HepG2 (cell line): ENCODE results near the gene GDF7. TPM values are rescaled to one million over a fixed set of nuclear protein-coding genes. Genes with fewer than 3 reads are reported as not detected.
A peak's percentile ranks its signal among the peaks of the same experiment; 100 is the strongest.

ENCODE experiments used
- DR1 ChIP-seq: sonication (generic); formaldehyde crosslinking; IDR thresholded peaks from 2 replicates; pipeline ENCODE4 v1.8.0; 2021; ENCODE audit warnings: mild to moderate bottlenecking, missing genetic modification reagents, inconsistent platforms
- HNF1A ChIP-seq, 2 experiments: sonication (generic) in 1 of 2; formaldehyde crosslinking in 1 of 2; IDR thresholded peaks; 2 replicates each; pipeline versions ENCODE4 v1.4.0 to v1.6.1; 2016 to 2020; ENCODE audit warnings: borderline replicate concordance in 1 of 2, low read depth in 1 of 2, mild to moderate bottlenecking in 1 of 2, missing genetic modification reagents in 1 of 2
- HNRNPLL ChIP-seq: fragments of 200-400 bp; formaldehyde crosslinking; IDR thresholded peaks from 2 replicates; pipeline ENCODE4 v1.6.1; 2017; ENCODE audit warnings: mild to moderate bottlenecking, low read depth, low read length; ENCODE audit not compliant: poor library complexity, severe bottlenecking
- JDP2 ChIP-seq: sonication (generic); formaldehyde crosslinking; IDR thresholded peaks from 2 replicates; pipeline ENCODE4 v1.8.1; 2022; ENCODE audit warnings: missing genetic modification reagents, borderline replicate concordance
- ZC3H13 ChIP-seq: sonication (generic); formaldehyde crosslinking; IDR thresholded peaks from 2 replicates; pipeline ENCODE4 v1.8.1; 2023; ENCODE audit warnings: mild to moderate bottlenecking, missing genetic modification reagents, moderate library complexity
- ZNF282 ChIP-seq: fragments of 450-650 bp; IDR thresholded peaks from 2 replicates; pipeline ENCODE4 v1.6.1; 2018; ENCODE audit not compliant: partially characterized antibody
- polyA plus RNA-seq, 8 experiments: library from polyadenylated mRNA; depleted of rRNA in 3 of 8; stranded (reverse) in 7 of 8; unstranded in 1 of 8; fragments of >200 nt; fragmentation: Illumina TruSeq in 4 of 8; extraction: Trizol in 4 of 8; gene quantifications; 2 replicates each; pipeline versions ENCODE4 v1.2.1 to v1.2.3, GENCODE V29; 2011 to 2016; ENCODE audit warnings: low read depth in 4 of 8, missing spikeins in 1 of 8, mixed read lengths in 1 of 8; ENCODE audit not compliant: insufficient read depth in 1 of 8
- total RNA-seq, 5 experiments: library from RNA; depleted of rRNA; stranded (reverse); fragments of >200 nt; fragmentation: Illumina TruSeq; extraction: Trizol; gene quantifications; 2 replicates each; pipeline ENCODE4 v1.2.3, GENCODE V29; 2016; ENCODE audit warnings: low read depth in 1 of 5
- TF ChIP-seq, protein P1 (sequence below): sonication (generic); formaldehyde crosslinking; IDR thresholded peaks from 2 replicates; pipeline ENCODE4 v1.4.0; 2020; ENCODE audit warnings: missing genetic modification reagents, borderline replicate concordance
- TF ChIP-seq, protein P2 (sequence below): IDR thresholded peaks from 2 replicates; pipeline ENCODE4 v1.6.1; 2016; ENCODE audit warnings: low read depth, missing genetic modification reagents, missing compliant biosample characterization
- TF ChIP-seq, protein P3 (sequence below): sonication (generic); formaldehyde crosslinking; IDR thresholded peaks from 2 replicates; pipeline ENCODE4 v1.4.0; 2020; ENCODE audit warnings: mild to moderate bottlenecking, missing genetic modification reagents
- TF ChIP-seq, protein P4 (sequence below): sonication (generic); formaldehyde crosslinking; IDR thresholded peaks from 2 replicates; pipeline ENCODE4 v1.4.0; 2020; ENCODE audit warnings: low read depth, mild to moderate bottlenecking, missing genetic modification reagents

Gene GDF7
- total and polyA plus RNA-seq, 2 of the 13 experiments (the other 11 are each of a cell fraction or from before 2014, with no cell fraction given), result 1.6 to 15.0 TPM

DNA sequence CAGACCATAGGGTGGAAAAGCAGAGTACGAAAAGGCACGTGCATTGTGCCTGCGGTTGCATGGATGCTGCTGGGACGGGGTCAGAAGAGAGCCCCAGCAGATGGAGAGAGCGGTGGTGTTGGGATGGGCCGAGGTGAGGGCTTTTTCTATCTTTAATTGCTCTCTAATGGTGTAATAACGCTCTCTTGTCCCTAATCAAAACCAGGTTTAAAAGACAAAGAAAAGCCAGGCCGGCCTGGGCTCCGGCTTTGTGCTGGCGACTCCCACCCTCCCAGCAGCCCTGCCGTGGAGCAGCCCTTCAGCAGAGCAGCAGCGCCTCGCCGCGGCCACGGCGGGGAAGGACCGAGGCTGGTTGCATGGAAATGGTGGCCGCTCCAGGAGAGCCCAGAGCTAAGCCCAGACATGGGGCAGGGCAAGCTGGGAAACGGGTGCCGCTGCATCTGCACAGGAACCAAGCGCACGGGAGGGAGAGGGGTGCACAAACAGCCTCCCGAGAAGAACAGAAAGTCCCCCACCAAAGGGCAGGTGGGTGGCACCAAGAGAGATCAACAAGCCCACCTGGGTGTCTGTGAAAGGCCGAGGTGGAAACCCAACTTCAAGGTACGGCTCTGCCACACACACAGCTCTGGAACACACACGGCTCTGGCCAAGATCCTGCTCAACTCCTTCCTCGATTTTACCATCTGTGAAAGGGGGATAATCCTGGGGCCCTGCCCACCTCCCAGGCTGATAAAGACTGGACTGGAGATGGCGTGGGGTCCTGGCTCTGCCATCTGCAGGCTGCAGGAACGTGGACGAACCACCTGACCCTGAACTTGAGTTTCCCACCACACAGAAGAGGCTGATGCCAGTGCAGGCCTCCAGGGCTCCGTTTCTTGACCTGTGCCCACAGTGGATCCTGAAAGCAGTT lies 31.0 kb upstream of the GDF7 start (continued):
- TF ChIP-seq HNF1A (IDR thresholded peaks at IDR 0.05; ENCODE audit: low read depth), result no peak
- peak; percentile 74; the same call in 1 of the 2 replicates for TF ChIP-seq HNF1A (CRISPR knock-in tag; IDR thresholded peaks at IDR 0.05; ENCODE audit: borderline replicate concordance)
- TF ChIP-seq, protein P1, sequence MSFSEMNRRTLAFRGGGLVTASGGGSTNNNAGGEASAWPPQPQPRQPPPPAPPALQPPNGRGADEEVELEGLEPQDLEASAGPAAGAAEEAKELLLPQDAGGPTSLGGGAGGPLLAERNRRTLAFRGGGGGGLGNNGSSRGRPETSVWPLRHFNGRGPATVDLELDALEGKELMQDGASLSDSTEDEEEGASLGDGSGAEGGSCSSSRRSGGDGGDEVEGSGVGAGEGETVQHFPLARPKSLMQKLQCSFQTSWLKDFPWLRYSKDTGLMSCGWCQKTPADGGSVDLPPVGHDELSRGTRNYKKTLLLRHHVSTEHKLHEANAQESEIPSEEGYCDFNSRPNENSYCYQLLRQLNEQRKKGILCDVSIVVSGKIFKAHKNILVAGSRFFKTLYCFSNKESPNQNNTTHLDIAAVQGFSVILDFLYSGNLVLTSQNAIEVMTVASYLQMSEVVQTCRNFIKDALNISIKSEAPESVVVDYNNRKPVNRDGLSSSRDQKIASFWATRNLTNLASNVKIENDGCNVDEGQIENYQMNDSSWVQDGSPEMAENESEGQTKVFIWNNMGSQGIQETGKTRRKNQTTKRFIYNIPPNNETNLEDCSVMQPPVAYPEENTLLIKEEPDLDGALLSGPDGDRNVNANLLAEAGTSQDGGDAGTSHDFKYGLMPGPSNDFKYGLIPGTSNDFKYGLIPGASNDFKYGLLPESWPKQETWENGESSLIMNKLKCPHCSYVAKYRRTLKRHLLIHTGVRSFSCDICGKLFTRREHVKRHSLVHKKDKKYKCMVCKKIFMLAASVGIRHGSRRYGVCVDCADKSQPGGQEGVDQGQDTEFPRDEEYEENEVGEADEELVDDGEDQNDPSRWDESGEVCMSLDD, result no peak
- TF ChIP-seq, protein P2, sequence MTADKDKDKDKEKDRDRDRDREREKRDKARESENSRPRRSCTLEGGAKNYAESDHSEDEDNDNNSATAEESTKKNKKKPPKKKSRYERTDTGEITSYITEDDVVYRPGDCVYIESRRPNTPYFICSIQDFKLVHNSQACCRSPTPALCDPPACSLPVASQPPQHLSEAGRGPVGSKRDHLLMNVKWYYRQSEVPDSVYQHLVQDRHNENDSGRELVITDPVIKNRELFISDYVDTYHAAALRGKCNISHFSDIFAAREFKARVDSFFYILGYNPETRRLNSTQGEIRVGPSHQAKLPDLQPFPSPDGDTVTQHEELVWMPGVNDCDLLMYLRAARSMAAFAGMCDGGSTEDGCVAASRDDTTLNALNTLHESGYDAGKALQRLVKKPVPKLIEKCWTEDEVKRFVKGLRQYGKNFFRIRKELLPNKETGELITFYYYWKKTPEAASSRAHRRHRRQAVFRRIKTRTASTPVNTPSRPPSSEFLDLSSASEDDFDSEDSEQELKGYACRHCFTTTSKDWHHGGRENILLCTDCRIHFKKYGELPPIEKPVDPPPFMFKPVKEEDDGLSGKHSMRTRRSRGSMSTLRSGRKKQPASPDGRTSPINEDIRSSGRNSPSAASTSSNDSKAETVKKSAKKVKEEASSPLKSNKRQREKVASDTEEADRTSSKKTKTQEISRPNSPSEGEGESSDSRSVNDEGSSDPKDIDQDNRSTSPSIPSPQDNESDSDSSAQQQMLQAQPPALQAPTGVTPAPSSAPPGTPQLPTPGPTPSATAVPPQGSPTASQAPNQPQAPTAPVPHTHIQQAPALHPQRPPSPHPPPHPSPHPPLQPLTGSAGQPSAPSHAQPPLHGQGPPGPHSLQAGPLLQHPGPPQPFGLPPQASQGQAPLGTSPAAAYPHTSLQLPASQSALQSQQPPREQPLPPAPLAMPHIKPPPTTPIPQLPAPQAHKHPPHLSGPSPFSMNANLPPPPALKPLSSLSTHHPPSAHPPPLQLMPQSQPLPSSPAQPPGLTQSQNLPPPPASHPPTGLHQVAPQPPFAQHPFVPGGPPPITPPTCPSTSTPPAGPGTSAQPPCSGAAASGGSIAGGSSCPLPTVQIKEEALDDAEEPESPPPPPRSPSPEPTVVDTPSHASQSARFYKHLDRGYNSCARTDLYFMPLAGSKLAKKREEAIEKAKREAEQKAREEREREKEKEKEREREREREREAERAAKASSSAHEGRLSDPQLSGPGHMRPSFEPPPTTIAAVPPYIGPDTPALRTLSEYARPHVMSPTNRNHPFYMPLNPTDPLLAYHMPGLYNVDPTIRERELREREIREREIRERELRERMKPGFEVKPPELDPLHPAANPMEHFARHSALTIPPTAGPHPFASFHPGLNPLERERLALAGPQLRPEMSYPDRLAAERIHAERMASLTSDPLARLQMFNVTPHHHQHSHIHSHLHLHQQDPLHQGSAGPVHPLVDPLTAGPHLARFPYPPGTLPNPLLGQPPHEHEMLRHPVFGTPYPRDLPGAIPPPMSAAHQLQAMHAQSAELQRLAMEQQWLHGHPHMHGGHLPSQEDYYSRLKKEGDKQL (CRISPR knock-in tag), result peak; percentile 44; the same call in 1 of the 2 replicates
- no peak for TF ChIP-seq DR1 (CRISPR knock-in tag)
- no peak for TF ChIP-seq JDP2 (CRISPR knock-in tag)
- TF ChIP-seq, protein P3, sequence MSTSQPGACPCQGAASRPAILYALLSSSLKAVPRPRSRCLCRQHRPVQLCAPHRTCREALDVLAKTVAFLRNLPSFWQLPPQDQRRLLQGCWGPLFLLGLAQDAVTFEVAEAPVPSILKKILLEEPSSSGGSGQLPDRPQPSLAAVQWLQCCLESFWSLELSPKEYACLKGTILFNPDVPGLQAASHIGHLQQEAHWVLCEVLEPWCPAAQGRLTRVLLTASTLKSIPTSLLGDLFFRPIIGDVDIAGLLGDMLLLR, result peak; percentile 51; the same call in 1 of the 2 replicates
- no peak for TF ChIP-seq ZNF282
- TF ChIP-seq HNRNPLL, result peak; percentile 57
- 0 out of 2 replicates have a peak, but pooled peaks have one; percentile 47 for TF ChIP-seq ZC3H13 (CRISPR knock-in tag)
- TF ChIP-seq, protein P4, sequence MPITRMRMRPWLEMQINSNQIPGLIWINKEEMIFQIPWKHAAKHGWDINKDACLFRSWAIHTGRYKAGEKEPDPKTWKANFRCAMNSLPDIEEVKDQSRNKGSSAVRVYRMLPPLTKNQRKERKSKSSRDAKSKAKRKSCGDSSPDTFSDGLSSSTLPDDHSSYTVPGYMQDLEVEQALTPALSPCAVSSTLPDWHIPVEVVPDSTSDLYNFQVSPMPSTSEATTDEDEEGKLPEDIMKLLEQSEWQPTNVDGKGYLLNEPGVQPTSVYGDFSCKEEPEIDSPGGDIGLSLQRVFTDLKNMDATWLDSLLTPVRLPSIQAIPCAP (CRISPR knock-in tag), result no peak
